Measurements from ENCODE around the gene MPND.

The MPND gene

GRCh38 chr19:4409123-4409933, 66.0 kb downstream of the MPND start:
- no peak for DNase-seq
